ENCODE results near the gene SYP. TPM values are rescaled to one million over a fixed set of nuclear protein-coding genes. Genes with fewer than 3 reads are reported as not detected.

The SYP gene
- total RNA-seq, 1 experiment from 2014 or later: 0.44 TPM

GRCh38 chrX:49244207-49244606, 44.2 kb upstream of the SYP start:
- intact Hi-C loops (cut with micrococcal nuclease; ENCODE audit: unreplicated experiment): no loop called here
- DNase-seq: no peak
- no peak overlapping the region for H3K27ac ChIP-seq
- H2AFZ ChIP-seq: no peak overlapping the region
- no TSS peak for BruUV-seq (replicated peaks)
- ChIA-PET POLR2A (ENCODE audit: unreplicated experiment) (no interaction called here), CTCF (no interaction called here)
- TF ChIP-seq CTCF (conservative IDR thresholded peaks at IDR 0.05): no peak
- no peak for TF ChIP-seq EZH2 (IDR thresholded peaks at IDR 0.05; ENCODE audit: low read depth)
- H3K9me3 ChIP-seq (ENCODE audit: insufficient read depth, low read depth): no peaks in the 10 kb centered on the region
- H3K4me1 ChIP-seq (replicated peaks; ENCODE audit: insufficient read depth): no peaks in the 10 kb centered on the region
- H3K79me2 ChIP-seq (ENCODE audit: low read depth): no peaks in the 10 kb centered on the region
- no peaks in the 10 kb centered on the region for H3F3A ChIP-seq (ENCODE audit: insufficient read depth, low read depth)
- H3K36me3 ChIP-seq (ENCODE audit: low read depth): no peaks in the 10 kb centered on the region
- H4K20me1 ChIP-seq (ENCODE audit: insufficient read depth): no peaks in the 10 kb centered on the region
- H3K9me2 ChIP-seq (ENCODE audit: insufficient read depth): no peaks in the 10 kb centered on the region
- no peak overlapping the region for H3K4me3 ChIP-seq
- H3K4me2 ChIP-seq: no peak overlapping the region
- H3K27me3 ChIP-seq (ENCODE audit: insufficient read depth, low read depth): no peaks in the 10 kb centered on the region

DNA sequence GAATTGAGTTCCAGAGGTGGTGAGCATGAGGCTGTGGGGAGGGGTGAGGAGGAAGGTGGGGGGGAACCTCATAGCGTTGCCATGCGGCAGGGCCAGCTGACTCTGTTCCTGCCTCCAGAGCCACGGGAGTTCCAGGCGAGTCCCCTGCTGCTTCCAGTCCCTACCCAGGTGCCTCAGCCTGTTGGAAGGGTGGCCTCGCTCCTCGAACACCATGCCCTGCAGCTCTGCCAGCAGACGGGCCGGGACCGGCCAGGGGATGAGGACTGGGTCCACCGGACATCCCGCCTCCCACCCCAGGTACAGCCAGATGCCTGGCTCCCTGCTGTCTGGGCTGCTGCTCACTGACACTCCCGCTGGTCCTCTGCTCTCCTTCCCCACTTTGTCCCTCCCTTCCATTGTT, 43.2 kb upstream of the SYP start:
- intact Hi-C loops (cut with micrococcal nuclease; ENCODE audit: unreplicated experiment): no loop called here
- CTCF ChIA-PET: no interaction called here
- Histone ChIP-seq H3K9me2 (ENCODE audit: insufficient read depth) (no peaks in the 10 kb centered on the region), H3K9me3 (ENCODE audit: insufficient read depth, low read depth) (no peaks in the 10 kb centered on the region), H3K27ac (no peak overlapping the region), H3K4me2 (no peak overlapping the region), H3K36me3 (ENCODE audit: low read depth) (no peaks in the 10 kb centered on the region), H3K4me1 (replicated peaks; ENCODE audit: insufficient read depth) (no peaks in the 10 kb centered on the region), H3K27me3 (ENCODE audit: insufficient read depth, low read depth) (no peaks in the 10 kb centered on the region), H3F3A (ENCODE audit: insufficient read depth, low read depth) (no peaks in the 10 kb centered on the region), H3K79me2 (ENCODE audit: low read depth) (no peaks in the 10 kb centered on the region), H4K20me1 (ENCODE audit: insufficient read depth) (no peaks in the 10 kb centered on the region), H3K4me3 (no peak overlapping the region), H2AFZ (no peak overlapping the region)
- POLR2A ChIA-PET (ENCODE audit: unreplicated experiment): no interaction called here
- no TSS peak for BruUV-seq (replicated peaks)
- DNase-seq: no peak
- TF ChIP-seq EZH2 (IDR thresholded peaks at IDR 0.05; ENCODE audit: low read depth): no peak
- no peak for TF ChIP-seq CTCF (conservative IDR thresholded peaks at IDR 0.05)

GRCh38 chrX:49242545-49243066, 42.6 kb upstream of the SYP start:
- TF ChIP-seq EZH2 (IDR thresholded peaks at IDR 0.05; ENCODE audit: low read depth) (no peak), CTCF (conservative IDR thresholded peaks at IDR 0.05) (no peak)
- BruUV-seq (replicated peaks): no TSS peak
- ChIA-PET CTCF (no interaction called here), POLR2A (ENCODE audit: unreplicated experiment) (no interaction called here)
- intact Hi-C loops (cut with micrococcal nuclease; ENCODE audit: unreplicated experiment): no loop called here
- no peaks in the 10 kb centered on the region for H3K4me1 ChIP-seq (replicated peaks; ENCODE audit: insufficient read depth)
- DNase-seq: no peak
- H3K27ac ChIP-seq: no peak overlapping the region
- H3K9me2 ChIP-seq (ENCODE audit: insufficient read depth): no peaks in the 10 kb centered on the region
- no peak overlapping the region for H3K4me2 ChIP-seq
- H3K27me3 ChIP-seq (ENCODE audit: insufficient read depth, low read depth): no peaks in the 10 kb centered on the region
- no peaks in the 10 kb centered on the region for H3K9me3 ChIP-seq (ENCODE audit: insufficient read depth, low read depth)
- H3K36me3 ChIP-seq (ENCODE audit: low read depth): no peaks in the 10 kb centered on the region
- no peaks in the 10 kb centered on the region for H3K79me2 ChIP-seq (ENCODE audit: low read depth)
- H3F3A ChIP-seq (ENCODE audit: insufficient read depth, low read depth): no peaks in the 10 kb centered on the region
- H4K20me1 ChIP-seq (ENCODE audit: insufficient read depth): no peaks in the 10 kb centered on the region
- no peak overlapping the region for H2AFZ ChIP-seq
- H3K4me3 ChIP-seq: no peak overlapping the region
